ENCODE measurements around the gene EIF2AK3.

GRCh38 chr2:88542668-88543067 is 84.6 kb downstream of the EIF2AK3 start:
- no peak for TF ChIP-seq CTCF (IDR thresholded peaks at IDR 0.05; ENCODE audit: insufficient read depth, low read depth, low read length)
- TF ChIP-seq EZH2 (IDR thresholded peaks at IDR 0.05; ENCODE audit: insufficient read depth, low read length), result no peak

Data from astrocyte (in vitro differentiated cells and primary cell).